GM10266 (cell line): ENCODE results near the gene TSPAN14.

Experiments used
- DNase-seq: peaks from one replicate; pipeline ENCODE4 v3.0.0; 2012; ENCODE audit errors: extremely low spot score
- TF ChIP-seq, protein P1 (sequence below): IDR thresholded peaks from 2 replicates; pipeline ENCODE4 v1.5.1; 2012; ENCODE audit warnings: mild to moderate bottlenecking, low read depth; ENCODE audit not compliant: control insufficient read depth, insufficient read depth; ENCODE audit errors: missing control alignments

TSPAN14 gene

DNA sequence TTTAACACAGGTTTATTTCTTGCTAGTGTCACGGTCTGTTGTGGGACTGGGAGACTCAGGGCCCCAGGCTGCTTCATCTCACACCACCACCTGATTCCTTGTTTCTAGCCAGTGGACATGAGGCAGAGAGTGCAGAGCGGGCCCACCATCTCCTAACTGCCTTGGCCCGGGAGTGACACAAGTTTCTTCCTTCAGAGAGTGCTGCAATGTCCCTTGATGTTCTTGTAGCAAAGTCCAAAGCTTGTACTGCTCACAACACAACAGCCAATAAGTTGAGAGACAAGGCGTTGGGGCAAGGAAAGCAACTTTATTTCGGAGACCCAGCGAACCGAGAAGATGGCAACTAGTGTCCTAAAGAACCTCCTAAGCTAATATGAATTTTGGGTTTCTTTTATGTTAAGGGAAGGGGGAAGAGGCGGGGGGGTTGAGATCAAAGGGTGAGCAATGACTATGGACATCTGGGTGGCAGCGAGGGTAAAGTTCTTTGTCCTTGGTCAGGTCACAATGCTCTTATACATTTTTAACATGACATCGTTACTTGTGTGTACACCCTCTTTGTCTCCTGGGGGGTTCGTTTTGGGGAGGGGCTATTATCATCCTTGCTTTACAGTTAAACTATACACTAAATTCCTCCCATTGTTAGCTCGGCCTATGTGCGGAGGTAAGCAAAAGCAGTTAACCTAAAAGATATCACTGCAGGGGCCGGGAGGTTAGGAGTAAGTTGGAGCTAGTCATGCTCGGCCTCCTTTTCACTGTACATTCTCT is 115.2 kb downstream of the TSPAN14 start:
- TF ChIP-seq, protein P1, sequence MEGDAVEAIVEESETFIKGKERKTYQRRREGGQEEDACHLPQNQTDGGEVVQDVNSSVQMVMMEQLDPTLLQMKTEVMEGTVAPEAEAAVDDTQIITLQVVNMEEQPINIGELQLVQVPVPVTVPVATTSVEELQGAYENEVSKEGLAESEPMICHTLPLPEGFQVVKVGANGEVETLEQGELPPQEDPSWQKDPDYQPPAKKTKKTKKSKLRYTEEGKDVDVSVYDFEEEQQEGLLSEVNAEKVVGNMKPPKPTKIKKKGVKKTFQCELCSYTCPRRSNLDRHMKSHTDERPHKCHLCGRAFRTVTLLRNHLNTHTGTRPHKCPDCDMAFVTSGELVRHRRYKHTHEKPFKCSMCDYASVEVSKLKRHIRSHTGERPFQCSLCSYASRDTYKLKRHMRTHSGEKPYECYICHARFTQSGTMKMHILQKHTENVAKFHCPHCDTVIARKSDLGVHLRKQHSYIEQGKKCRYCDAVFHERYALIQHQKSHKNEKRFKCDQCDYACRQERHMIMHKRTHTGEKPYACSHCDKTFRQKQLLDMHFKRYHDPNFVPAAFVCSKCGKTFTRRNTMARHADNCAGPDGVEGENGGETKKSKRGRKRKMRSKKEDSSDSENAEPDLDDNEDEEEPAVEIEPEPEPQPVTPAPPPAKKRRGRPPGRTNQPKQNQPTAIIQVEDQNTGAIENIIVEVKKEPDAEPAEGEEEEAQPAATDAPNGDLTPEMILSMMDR: no peak
- DNase-seq: no peak

DNA sequence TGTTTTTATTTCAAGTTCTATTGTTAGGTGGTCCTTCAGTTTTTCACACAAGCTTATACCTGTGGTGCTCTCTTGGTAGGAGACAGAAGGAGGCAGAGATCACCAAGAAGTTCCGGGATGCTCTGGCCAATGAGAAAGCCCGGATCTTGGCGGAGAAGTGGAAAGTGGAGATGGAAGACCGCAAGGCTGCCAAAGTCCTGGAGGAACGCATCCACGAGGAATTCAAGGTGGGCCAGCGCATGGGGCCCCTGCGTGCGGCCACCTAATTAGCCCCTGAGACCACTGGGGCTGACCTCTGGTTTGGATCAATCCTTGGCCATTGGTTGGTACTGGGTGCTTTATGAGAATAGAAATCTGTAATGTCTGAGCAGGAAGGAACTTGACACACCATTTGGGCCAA is 117.2 kb downstream of the TSPAN14 start:
- DNase-seq: no peak
- TF ChIP-seq, protein P1: no peak

DNA sequence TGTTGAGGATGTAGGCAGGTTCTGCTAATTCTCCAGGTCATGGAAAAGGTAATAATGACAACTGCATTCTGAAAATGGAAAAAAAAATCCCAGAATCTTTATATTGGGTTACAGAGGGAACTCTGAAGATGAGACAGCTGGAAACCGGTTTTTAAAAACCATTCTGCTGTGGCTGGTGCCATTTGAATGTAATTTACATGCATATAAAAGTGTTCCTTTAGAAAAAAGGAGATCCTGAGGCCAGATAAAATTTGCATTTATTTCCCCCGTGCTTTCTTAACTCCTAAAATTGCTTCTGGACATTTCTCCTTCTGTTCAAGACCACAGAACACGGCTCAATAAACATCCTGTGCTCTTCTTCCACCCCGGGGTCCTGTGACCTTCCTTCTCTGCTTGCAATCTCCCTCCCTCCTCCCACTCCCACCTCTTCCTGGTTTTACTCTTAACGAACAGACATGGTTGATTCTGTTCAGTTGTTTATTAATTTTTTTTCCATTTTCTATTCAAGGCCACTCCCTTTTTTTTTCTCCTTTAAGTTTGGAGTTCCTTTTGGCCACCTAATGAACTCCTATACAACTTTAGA is 125.2 kb downstream of the TSPAN14 start:
- no peak for DNase-seq
- TF ChIP-seq, protein P1: no peak

DNA sequence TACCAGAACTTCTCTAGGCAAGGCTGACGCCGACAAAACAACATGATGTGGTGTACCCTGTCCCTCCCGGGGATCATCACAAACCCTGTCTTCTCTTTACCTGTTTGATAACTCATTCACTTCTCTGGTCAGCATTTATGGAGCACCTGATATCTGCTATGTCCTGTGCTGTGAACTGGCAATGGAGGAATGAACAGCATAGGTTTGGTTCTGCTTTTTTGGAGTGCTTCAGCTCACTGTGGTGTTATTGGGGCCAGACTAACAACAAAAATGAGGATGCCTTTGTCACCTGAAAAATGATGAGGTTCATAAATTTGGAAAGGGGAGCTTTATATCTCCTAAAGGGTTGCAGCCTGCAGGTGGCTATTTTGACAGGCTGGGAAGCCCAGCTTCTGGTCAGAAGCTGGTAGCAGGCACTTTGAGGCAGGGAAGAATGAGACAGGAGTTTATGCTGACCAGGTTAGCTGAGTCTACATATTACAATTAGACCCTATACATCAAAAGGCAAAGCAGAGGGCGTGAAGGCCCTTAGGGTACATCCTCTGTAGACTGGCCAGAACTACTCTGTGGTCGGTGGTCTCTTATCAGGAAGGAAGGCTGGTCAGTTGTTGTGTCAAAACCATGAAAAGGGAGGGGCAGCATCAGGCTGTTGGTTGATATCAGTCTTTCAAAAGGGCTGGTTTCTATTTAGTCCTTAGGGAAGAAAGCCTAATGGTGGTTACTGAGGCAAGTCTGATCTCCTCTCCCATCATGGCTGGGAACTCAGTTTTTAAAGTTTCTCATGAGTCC is 125.9 kb downstream of the TSPAN14 start:
- no peak for DNase-seq
- TF ChIP-seq, protein P1: no peak

DNA sequence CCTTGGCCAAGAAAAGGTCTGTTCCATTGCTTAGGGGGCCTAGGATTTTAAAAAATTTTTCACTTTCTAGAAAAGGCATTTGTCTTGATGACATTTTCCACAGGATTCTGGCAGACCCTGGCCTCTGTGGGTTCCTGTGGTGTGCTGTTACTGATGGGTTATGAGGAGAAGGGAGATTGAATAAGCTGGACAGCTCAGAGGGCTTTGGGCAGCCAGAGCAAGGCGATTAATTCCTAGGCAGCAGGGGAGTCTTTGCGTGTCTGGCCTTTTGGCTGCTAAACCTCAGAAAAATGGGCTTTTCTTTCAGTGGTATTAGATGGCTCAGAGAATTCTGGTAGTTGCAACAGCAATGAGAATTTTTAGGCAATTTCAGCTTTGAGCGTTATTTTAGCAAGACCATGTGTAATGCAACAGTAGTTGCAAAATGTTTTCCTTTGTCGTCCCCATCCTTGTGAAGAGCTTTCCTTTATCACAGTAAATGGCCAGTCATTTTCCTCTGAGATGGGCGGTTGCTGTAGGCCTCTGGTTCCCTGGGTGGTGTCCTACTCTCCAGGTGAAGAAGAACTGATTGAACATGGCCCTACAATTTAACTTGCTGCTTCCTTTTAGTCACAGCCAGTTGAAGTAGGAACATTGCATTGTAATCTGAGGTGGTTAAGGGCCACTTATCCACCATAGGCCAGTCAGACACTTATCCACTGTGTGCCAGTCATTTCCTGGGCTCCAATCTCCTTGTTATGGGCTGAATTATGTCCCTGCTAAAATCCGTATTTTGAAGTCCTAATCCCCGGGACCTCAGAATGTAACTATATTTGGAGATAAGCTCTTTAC is 126.7 kb downstream of the TSPAN14 start:
- TF ChIP-seq, protein P1: no peak
- no peak for DNase-seq

DNA sequence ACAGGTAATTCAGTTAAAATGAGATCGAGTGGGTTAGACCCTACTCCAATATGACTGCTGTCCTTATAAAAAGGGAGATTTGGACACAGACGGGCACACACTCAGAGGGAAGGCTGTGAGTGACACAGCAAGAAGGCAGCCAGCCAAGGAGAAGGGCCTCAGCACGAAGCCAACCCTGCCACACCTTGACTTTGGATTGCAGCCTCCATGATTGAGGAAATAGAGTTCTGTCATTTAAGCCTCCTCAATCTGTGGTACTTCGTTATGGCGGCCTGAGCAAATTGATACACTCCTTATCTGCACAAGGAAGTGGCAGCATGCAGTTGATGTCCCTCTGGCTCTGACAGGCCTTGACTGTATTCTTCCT is 127.3 kb downstream of the TSPAN14 start:
- TF ChIP-seq, protein P1: no peak
- DNase-seq: no peak
